IPS-18c (cell line): Measurements from ENCODE around the gene TRIM66.

ENCODE experiments used
- H3K4me3 ChIP-seq: 2 replicates; pipeline ENCODE4 v1.7.0; 2013; ENCODE audit warnings: low read depth, mild to moderate bottlenecking, low read length, moderate library complexity; ENCODE audit not compliant: insufficient read depth
- H3K9me3 ChIP-seq: one replicate; pipeline ENCODE4 v1.6.1; 2013; ENCODE audit warnings: mild to moderate bottlenecking, low read length, moderate library complexity; ENCODE audit not compliant: control insufficient read depth, insufficient read depth

The TRIM66 gene

GRCh38 chr11:8577791-8578581 is 104.5 kb downstream of the TRIM66 start:
- Histone ChIP-seq H3K9me3 (no peaks in the 10 kb centered on the region), H3K4me3 (no peak overlapping the region)

- no peaks in the 10 kb centered on the region for H3K9me3 ChIP-seq
Measured at GRCh38 chr11:8574798-8575197, 107.7 kb downstream of the TRIM66 start.

GRCh38 chr11:8573777-8574176 is 108.7 kb downstream of the TRIM66 start:
- Histone ChIP-seq H3K9me3 (no peaks in the 10 kb centered on the region), H3K4me3 (no peak overlapping the region)

More at GRCh38 chr11:8574798-8575197, 107.7 kb downstream of the TRIM66 start:
- H3K4me3 ChIP-seq = no peak overlapping the region

GRCh38 chr11:8567602-8568198 is 114.8 kb downstream of the TRIM66 start:
- no peak overlapping the region for H3K4me3 ChIP-seq
- H3K9me3 ChIP-seq = no peaks in the 10 kb centered on the region

- Histone ChIP-seq H3K9me3 (no peaks in the 10 kb centered on the region), H3K4me3 (no peak overlapping the region)
Measured at GRCh38 chr11:8566613-8567210, 115.8 kb downstream of the TRIM66 start.

- no peaks in the 10 kb centered on the region for H3K9me3 ChIP-seq
- no peak overlapping the region for H3K4me3 ChIP-seq
Measured at GRCh38 chr11:8564526-8564925, 117.9 kb downstream of the TRIM66 start.
